ENCODE measurements around the gene ANKRD10. TPM values are rescaled to one million over a fixed set of nuclear protein-coding genes. Genes with fewer than 3 reads are reported as not detected.

The ANKRD10 gene
- total and polyA plus RNA-seq, 10 of the 15 experiments (the other 5 are each of a cell fraction or from before 2014, with no cell fraction given) = 47.1 to 199 (median 97.2) TPM

DNA sequence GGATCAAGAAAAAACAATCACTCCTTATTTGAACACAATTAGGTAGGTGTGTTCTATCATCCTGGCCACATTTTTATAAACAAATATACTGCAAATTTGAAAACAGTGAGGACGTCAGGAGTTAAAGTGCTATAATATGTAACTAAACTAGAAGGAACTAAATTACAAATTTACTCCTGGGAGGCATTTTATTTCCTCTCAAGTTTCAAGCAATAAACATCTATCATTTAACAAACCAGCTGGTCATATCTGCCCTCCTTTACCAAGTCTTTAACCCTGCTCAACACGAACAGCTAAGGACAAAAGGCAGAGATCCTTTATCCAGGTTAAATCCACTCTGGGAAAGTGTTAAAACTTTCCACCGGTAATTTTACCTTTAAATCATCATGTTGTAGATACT lies 26.5 kb downstream of the ANKRD10 start (continued):
- TF ChIP-seq, protein P1, sequence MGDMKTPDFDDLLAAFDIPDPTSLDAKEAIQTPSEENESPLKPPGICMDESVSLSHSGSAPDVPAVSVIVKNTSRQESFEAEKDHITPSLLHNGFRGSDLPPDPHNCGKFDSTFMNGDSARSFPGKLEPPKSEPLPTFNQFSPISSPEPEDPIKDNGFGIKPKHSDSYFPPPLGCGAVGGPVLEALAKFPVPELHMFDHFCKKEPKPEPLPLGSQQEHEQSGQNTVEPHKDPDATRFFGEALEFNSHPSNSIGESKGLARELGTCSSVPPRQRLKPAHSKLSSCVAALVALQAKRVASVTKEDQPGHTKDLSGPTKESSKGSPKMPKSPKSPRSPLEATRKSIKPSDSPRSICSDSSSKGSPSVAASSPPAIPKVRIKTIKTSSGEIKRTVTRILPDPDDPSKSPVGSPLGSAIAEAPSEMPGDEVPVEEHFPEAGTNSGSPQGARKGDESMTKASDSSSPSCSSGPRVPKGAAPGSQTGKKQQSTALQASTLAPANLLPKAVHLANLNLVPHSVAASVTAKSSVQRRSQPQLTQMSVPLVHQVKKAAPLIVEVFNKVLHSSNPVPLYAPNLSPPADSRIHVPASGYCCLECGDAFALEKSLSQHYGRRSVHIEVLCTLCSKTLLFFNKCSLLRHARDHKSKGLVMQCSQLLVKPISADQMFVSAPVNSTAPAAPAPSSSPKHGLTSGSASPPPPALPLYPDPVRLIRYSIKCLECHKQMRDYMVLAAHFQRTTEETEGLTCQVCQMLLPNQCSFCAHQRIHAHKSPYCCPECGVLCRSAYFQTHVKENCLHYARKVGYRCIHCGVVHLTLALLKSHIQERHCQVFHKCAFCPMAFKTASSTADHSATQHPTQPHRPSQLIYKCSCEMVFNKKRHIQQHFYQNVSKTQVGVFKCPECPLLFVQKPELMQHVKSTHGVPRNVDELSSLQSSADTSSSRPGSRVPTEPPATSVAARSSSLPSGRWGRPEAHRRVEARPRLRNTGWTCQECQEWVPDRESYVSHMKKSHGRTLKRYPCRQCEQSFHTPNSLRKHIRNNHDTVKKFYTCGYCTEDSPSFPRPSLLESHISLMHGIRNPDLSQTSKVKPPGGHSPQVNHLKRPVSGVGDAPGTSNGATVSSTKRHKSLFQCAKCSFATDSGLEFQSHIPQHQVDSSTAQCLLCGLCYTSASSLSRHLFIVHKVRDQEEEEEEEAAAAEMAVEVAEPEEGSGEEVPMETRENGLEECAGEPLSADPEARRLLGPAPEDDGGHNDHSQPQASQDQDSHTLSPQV (IDR thresholded peaks at IDR 0.05) = no peak
- TF ChIP-seq KLF5 (IDR thresholded peaks at IDR 0.05; ENCODE audit: partially characterized antibody) = no peak
- no peak for TF ChIP-seq ZNF384 (IDR thresholded peaks at IDR 0.05; ENCODE audit: borderline replicate concordance, low read depth, low read length)
- no peak for TF ChIP-seq CREM (IDR thresholded peaks at IDR 0.05; ENCODE audit: low read depth)
- TF ChIP-seq, protein P2, sequence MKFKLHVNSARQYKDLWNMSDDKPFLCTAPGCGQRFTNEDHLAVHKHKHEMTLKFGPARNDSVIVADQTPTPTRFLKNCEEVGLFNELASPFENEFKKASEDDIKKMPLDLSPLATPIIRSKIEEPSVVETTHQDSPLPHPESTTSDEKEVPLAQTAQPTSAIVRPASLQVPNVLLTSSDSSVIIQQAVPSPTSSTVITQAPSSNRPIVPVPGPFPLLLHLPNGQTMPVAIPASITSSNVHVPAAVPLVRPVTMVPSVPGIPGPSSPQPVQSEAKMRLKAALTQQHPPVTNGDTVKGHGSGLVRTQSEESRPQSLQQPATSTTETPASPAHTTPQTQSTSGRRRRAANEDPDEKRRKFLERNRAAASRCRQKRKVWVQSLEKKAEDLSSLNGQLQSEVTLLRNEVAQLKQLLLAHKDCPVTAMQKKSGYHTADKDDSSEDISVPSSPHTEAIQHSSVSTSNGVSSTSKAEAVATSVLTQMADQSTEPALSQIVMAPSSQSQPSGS (IDR thresholded peaks at IDR 0.05; ENCODE audit: low read length) = no peak
- no peak for TF ChIP-seq STAT3 (IDR thresholded peaks at IDR 0.05; ENCODE audit: low read depth, low read length)
- TF ChIP-seq TARDBP (IDR thresholded peaks at IDR 0.05; ENCODE audit: borderline replicate concordance) = no peak
